Measurements from ENCODE around the gene C1S.

C1S gene

GRCh38 chr12:7072554-7072953 is 12.0 kb downstream of the C1S start:
- no peak overlapping the region for H3K27ac ChIP-seq (ENCODE audit: low read length)
- no peaks in the 10 kb centered on the region for H3K27me3 ChIP-seq (replicated peaks; ENCODE audit: insufficient read depth, low read length)
- H3K4me1 ChIP-seq (ENCODE audit: low read length): no peaks in the 10 kb centered on the region
- no peak overlapping the region for H2AFZ ChIP-seq (ENCODE audit: low read length)
- no peak for DNase-seq
- H3K79me2 ChIP-seq (ENCODE audit: low read length): no peaks in the 10 kb centered on the region
- TF ChIP-seq, protein P1, sequence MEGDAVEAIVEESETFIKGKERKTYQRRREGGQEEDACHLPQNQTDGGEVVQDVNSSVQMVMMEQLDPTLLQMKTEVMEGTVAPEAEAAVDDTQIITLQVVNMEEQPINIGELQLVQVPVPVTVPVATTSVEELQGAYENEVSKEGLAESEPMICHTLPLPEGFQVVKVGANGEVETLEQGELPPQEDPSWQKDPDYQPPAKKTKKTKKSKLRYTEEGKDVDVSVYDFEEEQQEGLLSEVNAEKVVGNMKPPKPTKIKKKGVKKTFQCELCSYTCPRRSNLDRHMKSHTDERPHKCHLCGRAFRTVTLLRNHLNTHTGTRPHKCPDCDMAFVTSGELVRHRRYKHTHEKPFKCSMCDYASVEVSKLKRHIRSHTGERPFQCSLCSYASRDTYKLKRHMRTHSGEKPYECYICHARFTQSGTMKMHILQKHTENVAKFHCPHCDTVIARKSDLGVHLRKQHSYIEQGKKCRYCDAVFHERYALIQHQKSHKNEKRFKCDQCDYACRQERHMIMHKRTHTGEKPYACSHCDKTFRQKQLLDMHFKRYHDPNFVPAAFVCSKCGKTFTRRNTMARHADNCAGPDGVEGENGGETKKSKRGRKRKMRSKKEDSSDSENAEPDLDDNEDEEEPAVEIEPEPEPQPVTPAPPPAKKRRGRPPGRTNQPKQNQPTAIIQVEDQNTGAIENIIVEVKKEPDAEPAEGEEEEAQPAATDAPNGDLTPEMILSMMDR (IDR thresholded peaks at IDR 0.05; ENCODE audit: low read length): no peak
- TF ChIP-seq EZH2 (optimal IDR thresholded peaks at IDR 0.05; ENCODE audit: low read depth, low read length): no peak
- TF ChIP-seq EZH2phosphoT487 (IDR thresholded peaks at IDR 0.05; ENCODE audit: low read length): no peak
- no peak overlapping the region for H3K9ac ChIP-seq (ENCODE audit: low read length)
- no peaks in the 10 kb centered on the region for H4K20me1 ChIP-seq (ENCODE audit: insufficient read depth, low read length)
- no peak overlapping the region for H3K4me3 ChIP-seq (ENCODE audit: low read length)
- H3F3A ChIP-seq (ENCODE audit: insufficient read depth, low read length): no peaks in the 10 kb centered on the region
- no peak overlapping the region for H3K4me2 ChIP-seq (ENCODE audit: low read depth, low read length)
- no peaks in the 10 kb centered on the region for H3K9me2 ChIP-seq (replicated peaks; ENCODE audit: insufficient read depth, low read length)
- H3K9me3 ChIP-seq (replicated peaks; ENCODE audit: insufficient read depth, low read length): no peaks in the 10 kb centered on the region
- no peaks in the 10 kb centered on the region for H3K36me3 ChIP-seq (replicated peaks; ENCODE audit: insufficient read depth, low read length)

DNA sequence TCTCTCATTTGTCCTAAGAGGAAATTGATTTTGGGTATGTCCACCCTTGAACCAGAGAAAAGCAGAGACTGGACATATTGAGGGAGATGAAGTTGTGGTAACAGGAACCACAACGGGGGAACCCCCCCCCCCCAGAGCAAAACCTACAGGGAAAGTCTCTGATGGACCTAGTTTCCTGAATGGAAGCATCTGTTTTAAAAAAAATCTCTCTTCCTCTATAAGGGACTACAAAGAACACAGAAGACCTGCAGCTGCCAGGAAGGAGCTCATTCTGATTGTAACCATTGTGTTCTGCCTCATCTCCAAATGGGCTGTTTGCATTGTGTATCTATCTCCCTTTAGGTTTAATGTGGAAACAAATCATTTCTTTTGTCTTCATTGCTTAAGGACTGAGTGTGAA is 13.4 kb downstream of the C1S start:
- H3K36me3 ChIP-seq (replicated peaks; ENCODE audit: insufficient read depth, low read length): no peaks in the 10 kb centered on the region
- no peaks in the 10 kb centered on the region for H3F3A ChIP-seq (ENCODE audit: insufficient read depth, low read length)
- H3K9me3 ChIP-seq (replicated peaks; ENCODE audit: insufficient read depth, low read length): no peaks in the 10 kb centered on the region
- H3K4me3 ChIP-seq (ENCODE audit: low read length): no peak overlapping the region
- no peaks in the 10 kb centered on the region for H4K20me1 ChIP-seq (ENCODE audit: insufficient read depth, low read length)
- no peak for DNase-seq
- H3K9me2 ChIP-seq (replicated peaks; ENCODE audit: insufficient read depth, low read length): no peaks in the 10 kb centered on the region
- H3K9ac ChIP-seq (ENCODE audit: low read length): no peak overlapping the region
- H2AFZ ChIP-seq (ENCODE audit: low read length): no peak overlapping the region
- no peak overlapping the region for H3K27ac ChIP-seq (ENCODE audit: low read length)
- no peaks in the 10 kb centered on the region for H3K27me3 ChIP-seq (replicated peaks; ENCODE audit: insufficient read depth, low read length)
- no peaks in the 10 kb centered on the region for H3K79me2 ChIP-seq (ENCODE audit: low read length)
- TF ChIP-seq, protein P1 (IDR thresholded peaks at IDR 0.05; ENCODE audit: low read length): no peak
- TF ChIP-seq EZH2phosphoT487 (IDR thresholded peaks at IDR 0.05; ENCODE audit: low read length) (no peak), EZH2 (optimal IDR thresholded peaks at IDR 0.05; ENCODE audit: low read depth, low read length) (no peak)
- H3K4me1 ChIP-seq (ENCODE audit: low read length): no peaks in the 10 kb centered on the region
- H3K4me2 ChIP-seq (ENCODE audit: low read depth, low read length): no peak overlapping the region

DNA sequence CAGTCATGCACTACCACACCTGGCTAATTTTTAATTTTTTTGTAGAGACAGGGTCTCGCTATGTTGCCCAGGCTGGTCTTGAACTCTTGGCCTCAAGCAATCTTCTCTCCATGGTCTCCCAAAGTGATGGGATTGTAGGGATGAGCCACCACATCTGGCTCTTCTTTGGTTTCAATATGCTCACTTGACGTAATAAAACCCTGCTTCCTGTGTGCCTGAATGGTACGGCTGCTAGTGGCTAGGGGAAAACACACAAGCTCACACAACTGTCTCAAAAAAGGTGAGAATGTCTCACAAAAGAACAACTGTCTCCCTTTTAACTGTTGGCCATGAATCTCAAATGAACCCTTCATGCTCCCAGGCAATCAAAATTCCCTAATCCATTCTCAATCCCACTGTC is 15.0 kb downstream of the C1S start:
- no peak overlapping the region for H3K9ac ChIP-seq (ENCODE audit: low read length)
- no peak overlapping the region for H3K4me3 ChIP-seq (ENCODE audit: low read length)
- H2AFZ ChIP-seq (ENCODE audit: low read length): no peak overlapping the region
- TF ChIP-seq EZH2 (optimal IDR thresholded peaks at IDR 0.05; ENCODE audit: low read depth, low read length) (no peak), EZH2phosphoT487 (IDR thresholded peaks at IDR 0.05; ENCODE audit: low read length) (no peak)
- TF ChIP-seq, protein P1 (IDR thresholded peaks at IDR 0.05; ENCODE audit: low read length): no peak
- no peaks in the 10 kb centered on the region for H4K20me1 ChIP-seq (ENCODE audit: insufficient read depth, low read length)
- no peaks in the 10 kb centered on the region for H3K36me3 ChIP-seq (replicated peaks; ENCODE audit: insufficient read depth, low read length)
- no peaks in the 10 kb centered on the region for H3K4me1 ChIP-seq (ENCODE audit: low read length)
- no peaks in the 10 kb centered on the region for H3K9me3 ChIP-seq (replicated peaks; ENCODE audit: insufficient read depth, low read length)
- no peaks in the 10 kb centered on the region for H3K9me2 ChIP-seq (replicated peaks; ENCODE audit: insufficient read depth, low read length)
- no peak for DNase-seq
- no peak overlapping the region for H3K4me2 ChIP-seq (ENCODE audit: low read depth, low read length)
- H3K27ac ChIP-seq (ENCODE audit: low read length): no peak overlapping the region
- no peaks in the 10 kb centered on the region for H3K79me2 ChIP-seq (ENCODE audit: low read length)
- no peaks in the 10 kb centered on the region for H3F3A ChIP-seq (ENCODE audit: insufficient read depth, low read length)
- H3K27me3 ChIP-seq (replicated peaks; ENCODE audit: insufficient read depth, low read length): no peaks in the 10 kb centered on the region
